ENCODE data around the gene HTR5A. TPM values are rescaled to one million over a fixed set of nuclear protein-coding genes. Genes with fewer than 3 reads are reported as not detected.

Gene HTR5A
- polyA plus RNA-seq, 1 of the 3 experiments (the other 2 are of a cell fraction) = not detected

DNA sequence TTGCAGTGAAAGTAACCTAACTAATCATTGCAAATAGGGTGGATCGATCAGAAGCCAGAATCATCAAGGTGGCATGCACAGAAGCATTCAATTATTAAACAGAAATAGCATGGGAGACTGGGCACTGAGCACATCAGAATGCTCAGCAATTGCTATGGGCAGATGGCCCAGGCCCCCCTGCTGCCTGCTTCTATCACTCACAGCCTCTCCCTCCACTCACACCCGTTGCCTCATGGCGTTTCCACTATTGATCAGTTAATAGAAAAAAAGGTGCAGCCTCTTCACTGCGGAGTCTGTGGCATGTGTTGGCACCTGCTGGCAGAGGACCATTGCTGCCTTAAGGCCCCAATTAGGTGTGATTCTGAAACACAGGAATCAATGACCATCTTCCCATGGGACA is 11.2 kb upstream of the HTR5A start:
- peaks cover 7% of the 10 kb centered on the region; the same call in 1 of the 2 replicates for H3K27me3 ChIP-seq (ENCODE audit: insufficient read depth)
- H3K4me1 ChIP-seq (ENCODE audit: control insufficient read depth in 1 of 2, insufficient read depth in 2 of 2, low read depth in 1 of 2, low read length in 1 of 2) = no peaks in the 10 kb centered on the region
- no peaks in the 10 kb centered on the region for H3K9me3 ChIP-seq
- H3F3A ChIP-seq (replicated peaks; ENCODE audit: insufficient read depth) = no peaks in the 10 kb centered on the region
- no peaks in the 10 kb centered on the region for H3K36me3 ChIP-seq (replicated peaks in 1 of 2; ENCODE audit: control insufficient read depth in 1 of 2, insufficient read depth in 2 of 2, low read length in 1 of 2)
- no peak for TF ChIP-seq TCF12 (IDR thresholded peaks at IDR 0.05)
- TF ChIP-seq SMC3 (IDR thresholded peaks at IDR 0.05; ENCODE audit: low read depth, low read length) = no peak
- no peak for TF ChIP-seq MEF2A (IDR thresholded peaks at IDR 0.05; ENCODE audit: borderline replicate concordance, low read depth)
- no peak for TF ChIP-seq JUND (IDR thresholded peaks at IDR 0.05)
- TF ChIP-seq RFX5 (IDR thresholded peaks at IDR 0.05; ENCODE audit: low read length) = no peak
- TF ChIP-seq RXRA (IDR thresholded peaks at IDR 0.05; ENCODE audit: borderline replicate concordance, low read depth) = no peak
- TF ChIP-seq ELF1 (IDR thresholded peaks at IDR 0.05) = no peak
- TF ChIP-seq, protein P1, sequence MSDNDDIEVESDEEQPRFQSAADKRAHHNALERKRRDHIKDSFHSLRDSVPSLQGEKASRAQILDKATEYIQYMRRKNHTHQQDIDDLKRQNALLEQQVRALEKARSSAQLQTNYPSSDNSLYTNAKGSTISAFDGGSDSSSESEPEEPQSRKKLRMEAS (IDR thresholded peaks at IDR 0.05; ENCODE audit: low read depth) = no peak
- no peak for TF ChIP-seq FOSL2 (IDR thresholded peaks at IDR 0.05; ENCODE audit: borderline replicate concordance, low read depth)
- TF ChIP-seq, protein P2, sequence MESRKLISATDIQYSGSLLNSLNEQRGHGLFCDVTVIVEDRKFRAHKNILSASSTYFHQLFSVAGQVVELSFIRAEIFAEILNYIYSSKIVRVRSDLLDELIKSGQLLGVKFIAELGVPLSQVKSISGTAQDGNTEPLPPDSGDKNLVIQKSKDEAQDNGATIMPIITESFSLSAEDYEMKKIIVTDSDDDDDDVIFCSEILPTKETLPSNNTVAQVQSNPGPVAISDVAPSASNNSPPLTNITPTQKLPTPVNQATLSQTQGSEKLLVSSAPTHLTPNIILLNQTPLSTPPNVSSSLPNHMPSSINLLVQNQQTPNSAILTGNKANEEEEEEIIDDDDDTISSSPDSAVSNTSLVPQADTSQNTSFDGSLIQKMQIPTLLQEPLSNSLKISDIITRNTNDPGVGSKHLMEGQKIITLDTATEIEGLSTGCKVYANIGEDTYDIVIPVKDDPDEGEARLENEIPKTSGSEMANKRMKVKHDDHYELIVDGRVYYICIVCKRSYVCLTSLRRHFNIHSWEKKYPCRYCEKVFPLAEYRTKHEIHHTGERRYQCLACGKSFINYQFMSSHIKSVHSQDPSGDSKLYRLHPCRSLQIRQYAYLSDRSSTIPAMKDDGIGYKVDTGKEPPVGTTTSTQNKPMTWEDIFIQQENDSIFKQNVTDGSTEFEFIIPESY (IDR thresholded peaks at IDR 0.05; ENCODE audit: borderline replicate concordance, low read depth) = no peak
- H3K9me2 ChIP-seq = no peaks in the 10 kb centered on the region
- no peak overlapping the region for H3K9ac ChIP-seq
- WGBS (ENCODE audit: low lambda C conversion rate) = 2% methylated on average over 4 of the region's 4 CpGs
- H3K79me2 ChIP-seq (ENCODE audit: insufficient read depth) = no peaks in the 10 kb centered on the region
- ChIA-PET CTCF (no interaction called here), POLR2A (no interaction called here)
- no peak overlapping the region for H3K4me3 ChIP-seq (ENCODE audit: low read depth in 2 of 2, low read length in 1 of 2)
- no peak for DNase-seq
- H2AFZ ChIP-seq (ENCODE audit: low read depth) = no peak overlapping the region
- no peak overlapping the region for H3K4me2 ChIP-seq
- H4K20me1 ChIP-seq (ENCODE audit: insufficient read depth) = 0 out of 2 replicates have a peak, but pooled peaks cover 4% of the 10 kb centered on the region
- H3K27ac ChIP-seq (ENCODE audit: low read depth in 2 of 2, low read length in 1 of 2) = no peak overlapping the region

DNA sequence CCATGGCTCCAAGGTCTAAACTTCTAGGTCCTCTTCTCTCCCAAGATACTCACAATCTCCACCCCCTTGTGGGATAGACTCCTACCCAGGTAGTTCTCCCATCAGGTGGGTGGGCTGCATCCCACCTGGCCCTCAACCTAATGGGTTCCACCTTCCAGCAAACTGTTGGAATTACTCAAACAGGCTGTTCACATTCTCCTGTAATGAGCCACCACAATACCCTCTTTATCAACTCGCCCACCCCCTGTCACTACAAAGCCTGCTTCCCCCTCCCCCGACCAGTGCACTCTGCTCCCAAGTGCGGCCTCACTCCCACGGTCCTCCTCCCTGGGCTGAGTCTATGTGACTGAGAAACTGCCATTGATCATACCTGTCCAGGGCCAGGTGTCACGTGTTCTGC is 10.4 kb upstream of the HTR5A start:
- Histone ChIP-seq H3K4me3 (ENCODE audit: low read depth in 2 of 2, low read length in 1 of 2) (no peak overlapping the region), H3K4me2 (no peak overlapping the region), H3K36me3 (replicated peaks in 1 of 2; ENCODE audit: control insufficient read depth in 1 of 2, insufficient read depth in 2 of 2, low read length in 1 of 2) (no peaks in the 10 kb centered on the region), H4K20me1 (ENCODE audit: insufficient read depth) (0 out of 2 replicates have a peak, but pooled peaks cover 4% of the 10 kb centered on the region), H3K4me1 (ENCODE audit: control insufficient read depth in 1 of 2, insufficient read depth in 2 of 2, low read depth in 1 of 2, low read length in 1 of 2) (no peaks in the 10 kb centered on the region), H2AFZ (ENCODE audit: low read depth) (no peak overlapping the region), H3F3A (replicated peaks; ENCODE audit: insufficient read depth) (no peaks in the 10 kb centered on the region), H3K9me2 (no peaks in the 10 kb centered on the region), H3K79me2 (ENCODE audit: insufficient read depth) (no peaks in the 10 kb centered on the region), H3K9ac (no peak overlapping the region), H3K27me3 (ENCODE audit: insufficient read depth) (peaks cover 7% of the 10 kb centered on the region; the same call in 1 of the 2 replicates), H3K9me3 (no peaks in the 10 kb centered on the region), H3K27ac (ENCODE audit: low read depth in 2 of 2, low read length in 1 of 2) (no peak overlapping the region)
- DNase-seq = no peak
- 2% methylated on average over 5 of the region's 5 CpGs for WGBS (ENCODE audit: low lambda C conversion rate)
- ChIA-PET POLR2A (no interaction called here), CTCF (no interaction called here)
- TF ChIP-seq RCOR1 (IDR thresholded peaks at IDR 0.05; ENCODE audit: low read length) = no peak
- no peak for TF ChIP-seq RFX5 (IDR thresholded peaks at IDR 0.05; ENCODE audit: low read length)
- TF ChIP-seq SIN3A (IDR thresholded peaks at IDR 0.05; ENCODE audit: borderline replicate concordance, low read depth, low read length) = no peak
- no peak for TF ChIP-seq FOXM1 (IDR thresholded peaks at IDR 0.05; ENCODE audit: low read depth)
- TF ChIP-seq FOXJ3 (CRISPR knock-in tag; IDR thresholded peaks at IDR 0.05) = no peak
- no peak for TF ChIP-seq MEF2A (IDR thresholded peaks at IDR 0.05; ENCODE audit: borderline replicate concordance, low read depth)
- TF ChIP-seq, protein P3, sequence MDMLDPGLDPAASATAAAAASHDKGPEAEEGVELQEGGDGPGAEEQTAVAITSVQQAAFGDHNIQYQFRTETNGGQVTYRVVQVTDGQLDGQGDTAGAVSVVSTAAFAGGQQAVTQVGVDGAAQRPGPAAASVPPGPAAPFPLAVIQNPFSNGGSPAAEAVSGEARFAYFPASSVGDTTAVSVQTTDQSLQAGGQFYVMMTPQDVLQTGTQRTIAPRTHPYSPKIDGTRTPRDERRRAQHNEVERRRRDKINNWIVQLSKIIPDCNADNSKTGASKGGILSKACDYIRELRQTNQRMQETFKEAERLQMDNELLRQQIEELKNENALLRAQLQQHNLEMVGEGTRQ (IDR thresholded peaks at IDR 0.05; ENCODE audit: borderline replicate concordance, low read depth, low read length) = no peak
- no peak for TF ChIP-seq TAF1 (IDR thresholded peaks at IDR 0.05; ENCODE audit: borderline replicate concordance, low read depth, low read length)
- TF ChIP-seq, protein P4, sequence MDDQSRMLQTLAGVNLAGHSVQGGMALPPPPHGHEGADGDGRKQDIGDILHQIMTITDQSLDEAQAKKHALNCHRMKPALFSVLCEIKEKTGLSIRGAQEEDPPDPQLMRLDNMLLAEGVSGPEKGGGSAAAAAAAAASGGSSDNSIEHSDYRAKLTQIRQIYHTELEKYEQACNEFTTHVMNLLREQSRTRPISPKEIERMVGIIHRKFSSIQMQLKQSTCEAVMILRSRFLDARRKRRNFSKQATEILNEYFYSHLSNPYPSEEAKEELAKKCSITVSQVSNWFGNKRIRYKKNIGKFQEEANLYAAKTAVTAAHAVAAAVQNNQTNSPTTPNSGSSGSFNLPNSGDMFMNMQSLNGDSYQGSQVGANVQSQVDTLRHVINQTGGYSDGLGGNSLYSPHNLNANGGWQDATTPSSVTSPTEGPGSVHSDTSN (IDR thresholded peaks at IDR 0.05) = no peak
- no peak for TF ChIP-seq TEAD4 (IDR thresholded peaks at IDR 0.05; ENCODE audit: borderline replicate concordance, insufficient read depth)
- TF ChIP-seq ELF1 (IDR thresholded peaks at IDR 0.05) = no peak
- no peak for TF ChIP-seq MXI1 (IDR thresholded peaks at IDR 0.05; ENCODE audit: low read depth, low read length)
- TF ChIP-seq EP300 (IDR thresholded peaks at IDR 0.05; ENCODE audit: borderline replicate concordance in 1 of 2, low read depth in 1 of 2, low read length in 1 of 2) = no peak
- TF ChIP-seq POLR2AphosphoS5 (IDR thresholded peaks at IDR 0.05; ENCODE audit: low read depth, low read length) = no peak
- TF ChIP-seq YY1 (IDR thresholded peaks at IDR 0.05; ENCODE audit: low read depth) = no peak
- no peak for TF ChIP-seq SMC3 (IDR thresholded peaks at IDR 0.05; ENCODE audit: low read depth, low read length)
- TF ChIP-seq, protein P2 (IDR thresholded peaks at IDR 0.05; ENCODE audit: borderline replicate concordance, low read depth) = no peak
- TF ChIP-seq, protein P1 (IDR thresholded peaks at IDR 0.05; ENCODE audit: low read depth) = no peak
- TF ChIP-seq FOSL2 (IDR thresholded peaks at IDR 0.05; ENCODE audit: borderline replicate concordance, low read depth) = no peak

Data from SK-N-SH (cell line).